Stomach (tissue), 9 donors: ENCODE data around the gene GALNT8. TPM values are rescaled to one million over a fixed set of nuclear protein-coding genes. Genes with fewer than 3 reads are reported as not detected.

Source experiments
- DNase-seq, 2 donors: peaks; one replicate each; pipeline versions ENCODE4 v3.0.0 to v3.0.0-alpha.2; 2013 to 2019
- H3K27ac ChIP-seq, 5 donors: fragments of 200-600 bp in 4 of 5; sonication (generic) in 4 of 5; one replicate each; pipeline ENCODE4 v1.5.1; 2013 to 2019; ENCODE audit warnings: mild to moderate bottlenecking in 1 of 5, moderate library complexity in 1 of 5
- H3K27me3 ChIP-seq, 3 donors: fragments of 200-600 bp; sonication (generic); one replicate each; pipeline ENCODE4 v1.5.1; 2017 to 2019; ENCODE audit warnings: mixed run types in 1 of 3
- H3K36me3 ChIP-seq, 4 donors: fragments of 200-600 bp; sonication (generic); 1 replicate in 3 of 4; 2 replicates in 1 of 4; pipeline ENCODE4 v1.5.1; 2016 to 2019
- H3K4me1 ChIP-seq, 4 donors: fragments of 200-600 bp; sonication (generic); one replicate each; pipeline ENCODE4 v1.5.1; 2016 to 2019
- H3K4me3 ChIP-seq, 4 donors: fragments of 200-600 bp; sonication (generic) in 3 of 4; one replicate each; pipeline ENCODE4 v1.5.1; 2016 to 2019; ENCODE audit warnings: mild to moderate bottlenecking in 1 of 4
- H3K9me3 ChIP-seq, 4 donors: fragments of 200-600 bp; sonication (generic); one replicate each; pipeline ENCODE4 v1.5.1; 2016 to 2019
- EP300 ChIP-seq: sonication (generic); formaldehyde crosslinking; IDR thresholded peaks from one replicate; pipeline ENCODE4 v1.6.1; 2017; ENCODE audit warnings: antibody characterized with exemption
- POLR2A ChIP-seq, 4 donors: fragments of 450-650 bp; IDR thresholded peaks; one replicate each; pipeline ENCODE4 v1.6.1; 2016; ENCODE audit warnings: antibody characterized with exemption in 4 of 4, control low read depth in 2 of 4, mild to moderate bottlenecking in 1 of 4, moderate library complexity in 1 of 4
- POLR2AphosphoS5 ChIP-seq, 3 donors: sonication (generic); formaldehyde crosslinking; IDR thresholded peaks; one replicate each; pipeline ENCODE4 v1.6.1; 2016; ENCODE audit warnings: antibody characterized with exemption in 3 of 3
- WGBS, 5 donors: extraction: QIAGEN DNeasy Blood & Tissue Kit in 3 of 5; methylation state at CpG; one replicate each; pipeline versions ENCODE4 v1.1.5 to v1.1.7; 2013 to 2018; 5-methylcytosine and 5-hydroxymethylcytosine counted together
- intact Hi-C: fragments of 100-400 bp; cut with DNase I; formaldehyde crosslinking; loops from one replicate; pipeline ENCODE4 v1.15.1; 2023; ENCODE audit warnings: low total_unique reads
- polyA plus RNA-seq, 3 donors: library from polyadenylated mRNA; stranded (reverse); fragments of 200-250 nt; gene quantifications; one replicate each; pipeline ENCODE4 v1.2.3, GENCODE V29; 2013
- total RNA-seq, 5 donors: library from RNA; depleted of rRNA; stranded (reverse); fragments of >200 nt; gene quantifications; one replicate each; pipeline versions ENCODE4 v1.1.0 to v1.2.3, GENCODE V29; 2014 to 2016
- TF ChIP-seq, protein P1 (sequence below), 7 experiments: fragments of 450-650 bp in 4 of 7; fragments of 200-600 bp in 3 of 7; sonication (generic) in 3 of 7; IDR thresholded peaks; one replicate each; pipeline ENCODE4 v1.5.1; 2016 to 2019; ENCODE audit warnings: antibody characterized with exemption in 7 of 7, control low read depth in 2 of 7, mild to moderate bottlenecking in 1 of 7
- donor health status: healthy with polysubstance abuse.
- donor health status: Bipolar disorder and iron deficiency.
- donor health status: healthy.

GALNT8 gene
- total and polyA plus RNA-seq, 8 donors: 0.28 to 19.7 (median 1.0) TPM; not detected in 2

DNA sequence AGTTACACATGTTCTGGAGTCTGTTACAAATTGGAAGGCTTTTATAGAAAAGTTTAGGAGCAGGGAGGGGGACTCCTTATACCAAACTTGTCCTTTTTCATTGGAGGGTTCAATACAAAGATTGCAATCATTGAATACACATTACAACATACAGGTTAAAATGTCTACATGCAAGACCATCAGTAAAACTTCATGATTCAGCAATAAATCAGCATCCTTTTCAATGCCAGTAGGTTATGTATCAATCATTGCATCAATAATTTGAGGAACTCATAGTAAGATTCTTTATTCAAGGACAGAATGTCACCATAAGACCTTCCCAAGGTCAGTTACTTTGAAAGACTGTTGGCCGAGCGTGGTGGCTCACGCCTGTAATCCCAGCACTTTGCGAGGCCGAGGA lies 16.5 kb upstream of the GALNT8 start:
- Histone ChIP-seq H3K9me3 (no peaks in the 10 kb centered on the region), H3K27me3 (no peaks in the 10 kb centered on the region), H3K27ac (no peak overlapping the region), H3K4me1 (no peaks in the 10 kb centered on the region), H3K36me3 (peaks cover 0 to 5% (median 0%) of the 10 kb centered on the region in 4 donors), H3K4me3 (no peak overlapping the region)
- DNase-seq: no peak
- intact Hi-C loops: no loop called here
- TF ChIP-seq POLR2A (IDR thresholded peaks at IDR 0.05) (no peak), POLR2AphosphoS5 (IDR thresholded peaks at IDR 0.05) (no peak), EP300 (no peak)
- TF ChIP-seq, protein P1, sequence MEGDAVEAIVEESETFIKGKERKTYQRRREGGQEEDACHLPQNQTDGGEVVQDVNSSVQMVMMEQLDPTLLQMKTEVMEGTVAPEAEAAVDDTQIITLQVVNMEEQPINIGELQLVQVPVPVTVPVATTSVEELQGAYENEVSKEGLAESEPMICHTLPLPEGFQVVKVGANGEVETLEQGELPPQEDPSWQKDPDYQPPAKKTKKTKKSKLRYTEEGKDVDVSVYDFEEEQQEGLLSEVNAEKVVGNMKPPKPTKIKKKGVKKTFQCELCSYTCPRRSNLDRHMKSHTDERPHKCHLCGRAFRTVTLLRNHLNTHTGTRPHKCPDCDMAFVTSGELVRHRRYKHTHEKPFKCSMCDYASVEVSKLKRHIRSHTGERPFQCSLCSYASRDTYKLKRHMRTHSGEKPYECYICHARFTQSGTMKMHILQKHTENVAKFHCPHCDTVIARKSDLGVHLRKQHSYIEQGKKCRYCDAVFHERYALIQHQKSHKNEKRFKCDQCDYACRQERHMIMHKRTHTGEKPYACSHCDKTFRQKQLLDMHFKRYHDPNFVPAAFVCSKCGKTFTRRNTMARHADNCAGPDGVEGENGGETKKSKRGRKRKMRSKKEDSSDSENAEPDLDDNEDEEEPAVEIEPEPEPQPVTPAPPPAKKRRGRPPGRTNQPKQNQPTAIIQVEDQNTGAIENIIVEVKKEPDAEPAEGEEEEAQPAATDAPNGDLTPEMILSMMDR (IDR thresholded peaks at IDR 0.05): no peak
- 85 to 98% (median 96%) methylated on average over 5 of the region's 5 CpGs for WGBS, 5 donors

DNA sequence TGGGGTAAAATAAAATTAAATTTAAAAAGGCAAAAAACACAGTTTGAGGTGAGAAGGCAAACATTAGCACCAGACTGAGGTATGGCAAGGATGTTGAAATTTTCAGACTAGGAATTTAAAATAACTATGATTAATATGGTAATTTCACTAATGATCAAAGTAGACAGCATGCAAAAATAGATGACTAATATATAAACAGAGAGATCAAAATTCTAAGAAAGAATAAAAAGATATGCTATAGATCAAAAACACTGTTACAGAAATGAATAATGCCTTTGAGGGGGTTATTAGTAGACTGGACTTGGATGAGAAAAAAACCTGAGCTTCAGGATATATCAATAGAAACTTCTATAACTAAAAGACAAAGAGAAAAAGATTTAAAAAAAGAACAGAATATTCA lies 14.4 kb upstream of the GALNT8 start:
- intact Hi-C loops: no loop called here
- no peaks in the 10 kb centered on the region for H3K9me3 ChIP-seq
- H3K27ac ChIP-seq: no peak overlapping the region
- H3K36me3 ChIP-seq: no peaks in the 10 kb centered on the region
- H3K27me3 ChIP-seq: no peaks in the 10 kb centered on the region
- no peak overlapping the region for H3K4me3 ChIP-seq
- no peak for TF ChIP-seq POLR2AphosphoS5 (IDR thresholded peaks at IDR 0.05)
- TF ChIP-seq, protein P1 (IDR thresholded peaks at IDR 0.05): no peak
- TF ChIP-seq POLR2A (IDR thresholded peaks at IDR 0.05): no peak
- TF ChIP-seq EP300: no peak
- no peaks in the 10 kb centered on the region for H3K4me1 ChIP-seq
- DNase-seq: no peak

DNA sequence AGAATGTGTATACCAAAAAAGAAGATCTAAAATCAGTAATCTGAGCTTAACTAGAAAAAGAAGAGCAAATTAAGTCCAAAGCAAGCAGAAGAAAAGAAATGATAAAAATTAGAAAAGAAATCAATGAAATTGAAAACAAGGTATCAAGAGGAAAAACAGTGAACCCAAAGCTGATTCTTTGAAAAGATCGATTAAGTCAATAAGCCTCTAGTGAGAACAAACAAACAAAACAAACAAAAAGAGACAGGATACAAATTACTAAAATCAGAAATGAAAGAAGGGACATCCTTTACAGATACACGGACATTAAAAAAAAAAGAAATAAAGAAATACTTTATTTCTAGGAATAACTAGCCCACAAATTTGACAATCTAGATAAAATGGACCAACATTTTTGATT lies 12.9 kb upstream of the GALNT8 start:
- no peak overlapping the region for H3K4me3 ChIP-seq
- no peaks in the 10 kb centered on the region for H3K9me3 ChIP-seq
- no peaks in the 10 kb centered on the region for H3K4me1 ChIP-seq
- no peak for DNase-seq
- no peaks in the 10 kb centered on the region for H3K27me3 ChIP-seq
- intact Hi-C loops: no loop called here
- H3K36me3 ChIP-seq: no peaks in the 10 kb centered on the region
- WGBS, 5 donors: 42 to 73% (median 58%) methylated on average over 2 of the region's 2 CpGs
- no peak overlapping the region for H3K27ac ChIP-seq
- TF ChIP-seq, protein P1 (IDR thresholded peaks at IDR 0.05): no peak
- no peak for TF ChIP-seq POLR2AphosphoS5 (IDR thresholded peaks at IDR 0.05)

DNA sequence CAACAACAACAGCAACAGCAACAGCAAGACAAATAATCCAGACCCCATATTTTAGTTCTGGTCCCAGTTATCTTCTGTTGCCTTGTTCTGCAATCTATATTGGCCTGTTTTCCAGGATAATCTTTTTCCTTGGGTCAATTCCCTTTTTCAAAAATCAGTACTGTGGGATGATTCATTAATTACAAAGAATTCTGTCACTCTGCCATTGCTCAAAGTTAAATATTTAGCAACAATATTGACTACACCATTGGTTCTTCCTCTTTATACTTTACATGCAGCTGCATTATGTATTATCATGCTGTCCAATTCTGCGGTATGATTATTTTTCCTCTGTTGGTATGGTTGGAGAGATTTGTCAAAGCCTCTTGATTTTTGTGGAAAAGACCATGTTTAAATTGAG lies 10.1 kb upstream of the GALNT8 start:
- intact Hi-C loops: no loop called here
- H3K9me3 ChIP-seq: no peaks in the 10 kb centered on the region
- TF ChIP-seq POLR2A (IDR thresholded peaks at IDR 0.05) (no peak), EP300 (no peak), POLR2AphosphoS5 (IDR thresholded peaks at IDR 0.05) (no peak)
- TF ChIP-seq, protein P1 (IDR thresholded peaks at IDR 0.05): no peak
- no peak overlapping the region for H3K27ac ChIP-seq
- no peaks in the 10 kb centered on the region for H3K36me3 ChIP-seq
- no peak overlapping the region for H3K4me3 ChIP-seq
- no peaks in the 10 kb centered on the region for H3K4me1 ChIP-seq
- H3K27me3 ChIP-seq: no peaks in the 10 kb centered on the region
- DNase-seq: no peak
- 90 to 97% (median 93%) methylated on average over 1 of the region's 1 CpG for WGBS, 5 donors

DNA sequence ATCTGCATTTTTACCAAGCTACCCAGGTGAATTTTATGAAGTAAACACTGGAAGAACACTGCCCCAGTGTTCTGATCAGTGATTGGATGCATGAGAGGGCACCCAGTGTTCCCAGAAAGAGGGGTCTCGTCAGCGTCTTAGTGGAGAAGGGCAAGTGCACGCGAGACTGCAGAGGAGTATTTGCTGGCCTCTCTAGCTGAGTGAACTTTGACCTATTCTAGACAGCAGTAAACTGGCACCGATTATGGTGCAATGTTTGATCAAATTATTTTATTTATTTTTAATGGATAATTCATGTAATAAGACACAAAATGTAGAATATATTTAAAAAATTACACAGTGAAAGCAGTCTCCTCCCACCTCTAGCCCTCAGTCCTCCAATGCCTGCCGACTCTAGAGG lies 5.3 kb upstream of the GALNT8 start:
- no peak for DNase-seq
- H3K36me3 ChIP-seq: no peaks in the 10 kb centered on the region
- H3K27ac ChIP-seq: no peak overlapping the region
- no peaks in the 10 kb centered on the region for H3K9me3 ChIP-seq
- no peak for TF ChIP-seq EP300
- no peak for TF ChIP-seq POLR2A (IDR thresholded peaks at IDR 0.05)
- TF ChIP-seq, protein P1 (IDR thresholded peaks at IDR 0.05): no peak
- no peak for TF ChIP-seq POLR2AphosphoS5 (IDR thresholded peaks at IDR 0.05)
- H3K4me3 ChIP-seq: no peak overlapping the region
- intact Hi-C loops: no loop called here
- peaks cover 0 to 3% (median 0%) of the 10 kb centered on the region in 3 donors for H3K27me3 ChIP-seq
- no peaks in the 10 kb centered on the region for H3K4me1 ChIP-seq
- 61 to 70% (median 67%) methylated on average over 6 of the region's 6 CpGs for WGBS, 5 donors
